ENCODE data around the gene SRBD1. TPM values are rescaled to one million over a fixed set of nuclear protein-coding genes. Genes with fewer than 3 reads are reported as not detected.

The SRBD1 gene
- polyA plus RNA-seq, 2 of the 4 experiments (the other 2 are of a cell fraction), result 11.0 to 13.7 TPM

DNA sequence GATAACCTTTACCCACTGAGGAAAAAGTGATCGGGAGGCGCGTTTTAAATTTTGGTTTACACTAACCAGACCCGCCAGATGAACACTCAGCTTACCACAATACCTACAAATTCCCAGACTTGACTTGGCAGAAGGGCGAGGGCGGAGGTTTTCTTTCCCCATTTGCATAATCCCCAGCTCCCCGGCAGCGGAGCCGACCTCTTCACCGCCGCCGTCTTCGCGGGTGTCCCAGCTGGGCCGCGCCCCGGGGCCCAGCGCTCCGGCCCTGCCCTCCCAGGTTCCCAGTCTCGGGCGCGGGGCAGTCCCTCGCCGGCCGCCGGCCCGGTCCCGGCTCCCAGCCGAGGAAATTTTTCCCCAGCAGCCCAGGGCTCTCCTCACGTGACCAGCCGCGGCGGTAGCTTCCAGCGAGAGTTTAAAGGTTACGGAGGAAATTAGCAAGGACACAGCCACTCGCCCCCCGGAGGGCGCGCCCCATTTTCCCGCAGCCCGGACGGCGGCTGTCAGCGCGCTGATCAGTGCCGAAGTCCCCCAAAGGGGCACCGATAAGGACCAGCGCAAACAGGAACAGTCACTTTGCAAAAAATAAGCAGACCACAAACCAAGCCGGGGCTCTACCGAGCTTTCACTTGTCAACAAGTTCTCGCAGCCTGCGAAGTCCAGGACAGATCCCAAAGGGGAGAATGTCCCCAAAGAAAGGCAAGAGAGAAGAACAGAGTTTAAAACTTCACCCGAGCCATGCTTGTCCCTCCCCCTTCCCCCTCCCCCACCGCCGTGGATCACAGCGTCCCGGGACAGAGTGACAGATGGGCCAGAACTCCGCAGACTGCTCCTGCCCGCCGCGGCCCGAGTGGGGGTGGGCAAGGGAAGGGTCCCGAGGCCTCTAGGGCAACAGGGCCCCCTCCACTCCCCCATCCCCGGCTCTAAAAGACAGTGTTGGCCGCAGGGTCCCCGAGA is 39.1 kb upstream of the SRBD1 start:
- no peaks in the 10 kb centered on the region for H3K9me3 ChIP-seq
- ChIA-PET POLR2A (interaction anchor here (0.5 to 1.4 kb wide), 7 partner anchors 9 to 1694 kb away, joined by 3 to 6 read pairs (median 4); no protein-coding TSS in a partner anchor), CTCF (interaction anchor here (0.6 to 7.0 kb wide), 15 partner anchors 11 to 716 kb away, joined by 3 to 50 read pairs (median 3); no protein-coding TSS in a partner anchor)
- peaks cover 23% of the 10 kb centered on the region for H3K4me1 ChIP-seq
- no peak for FAIRE-seq
- peak; percentile 55 to 74 for DNase-seq (ENCODE audit: low read depth in 1 of 2, low spot score in 1 of 2)
- TF ChIP-seq BHLHE40 (IDR thresholded peaks at IDR 0.05; ENCODE audit: low read depth, low read length) (peak; percentile 64), JUNB (IDR thresholded peaks at IDR 0.05) (no peak), PHF8 (IDR thresholded peaks at IDR 0.05; ENCODE audit: borderline replicate concordance, low read depth) (peak; percentile 57; the same call in 1 of the 2 replicates)
- TF ChIP-seq, protein P1, sequence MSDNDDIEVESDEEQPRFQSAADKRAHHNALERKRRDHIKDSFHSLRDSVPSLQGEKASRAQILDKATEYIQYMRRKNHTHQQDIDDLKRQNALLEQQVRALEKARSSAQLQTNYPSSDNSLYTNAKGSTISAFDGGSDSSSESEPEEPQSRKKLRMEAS (IDR thresholded peaks at IDR 0.05), result peak; percentile 27; the same call in 1 of the 2 replicates
- TF ChIP-seq, protein P2, sequence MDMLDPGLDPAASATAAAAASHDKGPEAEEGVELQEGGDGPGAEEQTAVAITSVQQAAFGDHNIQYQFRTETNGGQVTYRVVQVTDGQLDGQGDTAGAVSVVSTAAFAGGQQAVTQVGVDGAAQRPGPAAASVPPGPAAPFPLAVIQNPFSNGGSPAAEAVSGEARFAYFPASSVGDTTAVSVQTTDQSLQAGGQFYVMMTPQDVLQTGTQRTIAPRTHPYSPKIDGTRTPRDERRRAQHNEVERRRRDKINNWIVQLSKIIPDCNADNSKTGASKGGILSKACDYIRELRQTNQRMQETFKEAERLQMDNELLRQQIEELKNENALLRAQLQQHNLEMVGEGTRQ (IDR thresholded peaks at IDR 0.05), result peak; percentile 89
- TF ChIP-seq, protein P3, sequence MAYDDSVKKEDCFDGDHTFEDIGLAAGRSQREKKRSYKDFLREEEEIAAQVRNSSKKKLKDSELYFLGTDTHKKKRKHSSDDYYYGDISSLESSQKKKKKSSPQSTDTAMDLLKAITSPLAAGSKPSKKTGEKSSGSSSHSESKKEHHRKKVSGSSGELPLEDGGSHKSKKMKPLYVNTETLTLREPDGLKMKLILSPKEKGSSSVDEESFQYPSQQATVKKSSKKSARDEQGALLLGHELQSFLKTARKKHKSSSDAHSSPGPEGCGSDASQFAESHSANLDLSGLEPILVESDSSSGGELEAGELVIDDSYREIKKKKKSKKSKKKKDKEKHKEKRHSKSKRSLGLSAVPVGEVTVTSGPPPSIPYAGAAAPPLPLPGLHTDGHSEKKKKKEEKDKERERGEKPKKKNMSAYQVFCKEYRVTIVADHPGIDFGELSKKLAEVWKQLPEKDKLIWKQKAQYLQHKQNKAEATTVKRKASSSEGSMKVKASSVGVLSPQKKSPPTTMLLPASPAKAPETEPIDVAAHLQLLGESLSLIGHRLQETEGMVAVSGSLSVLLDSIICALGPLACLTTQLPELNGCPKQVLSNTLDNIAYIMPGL (CRISPR knock-in tag; IDR thresholded peaks at IDR 0.05; ENCODE audit: borderline replicate concordance), result no peak
- TF ChIP-seq, protein P4, sequence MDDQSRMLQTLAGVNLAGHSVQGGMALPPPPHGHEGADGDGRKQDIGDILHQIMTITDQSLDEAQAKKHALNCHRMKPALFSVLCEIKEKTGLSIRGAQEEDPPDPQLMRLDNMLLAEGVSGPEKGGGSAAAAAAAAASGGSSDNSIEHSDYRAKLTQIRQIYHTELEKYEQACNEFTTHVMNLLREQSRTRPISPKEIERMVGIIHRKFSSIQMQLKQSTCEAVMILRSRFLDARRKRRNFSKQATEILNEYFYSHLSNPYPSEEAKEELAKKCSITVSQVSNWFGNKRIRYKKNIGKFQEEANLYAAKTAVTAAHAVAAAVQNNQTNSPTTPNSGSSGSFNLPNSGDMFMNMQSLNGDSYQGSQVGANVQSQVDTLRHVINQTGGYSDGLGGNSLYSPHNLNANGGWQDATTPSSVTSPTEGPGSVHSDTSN (IDR thresholded peaks at IDR 0.05), result 0 out of 2 replicates have a peak, but pooled peaks have one; percentile 34
- TF ChIP-seq, protein P5, sequence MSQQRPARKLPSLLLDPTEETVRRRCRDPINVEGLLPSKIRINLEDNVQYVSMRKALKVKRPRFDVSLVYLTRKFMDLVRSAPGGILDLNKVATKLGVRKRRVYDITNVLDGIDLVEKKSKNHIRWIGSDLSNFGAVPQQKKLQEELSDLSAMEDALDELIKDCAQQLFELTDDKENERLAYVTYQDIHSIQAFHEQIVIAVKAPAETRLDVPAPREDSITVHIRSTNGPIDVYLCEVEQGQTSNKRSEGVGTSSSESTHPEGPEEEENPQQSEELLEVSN (IDR thresholded peaks at IDR 0.05; ENCODE audit: borderline replicate concordance, low read depth), result 0 out of 2 replicates have a peak, but pooled peaks have one; percentile 9
- peak; percentile 55 to 66 for ATAC-seq
- peak overlapping the region; percentile 86 to 90 for H3K27ac ChIP-seq
- WGBS (ENCODE audit: missing lambda C conversion rate), result 4% methylated on average over 57 of the region's 66 CpGs
- H3K4me3 ChIP-seq, result peak overlapping the region; percentile 83
- H3K4me2 ChIP-seq, result peak overlapping the region; percentile 82

DNA sequence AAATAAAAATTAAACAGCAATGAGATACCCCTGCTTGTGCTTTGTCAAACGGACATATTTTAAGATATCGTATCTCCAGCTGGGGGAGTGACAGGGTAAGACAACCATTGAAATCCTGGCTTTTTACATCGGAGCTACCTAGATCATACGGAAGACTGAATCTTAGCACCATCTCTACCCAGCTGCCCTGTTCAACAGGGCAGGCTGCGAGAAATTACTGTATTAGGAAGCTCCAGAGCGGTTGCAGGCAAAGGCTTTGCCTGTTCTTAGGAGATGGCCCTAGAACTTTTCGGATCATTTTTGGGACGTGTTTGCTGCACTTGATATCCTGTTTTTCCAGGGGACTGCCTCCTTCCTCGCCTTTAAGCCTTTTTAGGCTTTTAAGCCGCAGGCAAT is 38.4 kb upstream of the SRBD1 start:
- Histone ChIP-seq H3K4me1 (peaks cover 23% of the 10 kb centered on the region), H3K4me3 (peak overlapping the region; percentile 83), H3K9me3 (no peaks in the 10 kb centered on the region), H3K27ac (peak overlapping the region; percentile 86 to 90; a peak in 5 of 6 replicates), H3K4me2 (peak overlapping the region; percentile 82)
- CTCF ChIA-PET, result interaction anchor here (0.8 to 7.0 kb wide), 10 partner anchors 10 to 716 kb away, joined by 3 to 50 read pairs (median 4); no protein-coding TSS in a partner anchor
- ATAC-seq (no peak), DNase-seq (ENCODE audit: low read depth in 1 of 2, low spot score in 1 of 2) (no peak), FAIRE-seq (no peak)
- 82% methylated on average over 10 of the region's 10 CpGs for WGBS (ENCODE audit: missing lambda C conversion rate)
- TF ChIP-seq SMC3 (IDR thresholded peaks at IDR 0.05), result 0 out of 3 replicates have a peak, but pooled peaks have one; percentile 3
- TF ChIP-seq BHLHE40 (IDR thresholded peaks at IDR 0.05; ENCODE audit: low read depth, low read length), result no peak
- POLR2A ChIA-PET, result interaction anchor here (0.6 to 1.4 kb wide), 4 partner anchors 286 to 343 kb away, joined by 3 to 6 read pairs (median 4); no protein-coding TSS in a partner anchor

DNA sequence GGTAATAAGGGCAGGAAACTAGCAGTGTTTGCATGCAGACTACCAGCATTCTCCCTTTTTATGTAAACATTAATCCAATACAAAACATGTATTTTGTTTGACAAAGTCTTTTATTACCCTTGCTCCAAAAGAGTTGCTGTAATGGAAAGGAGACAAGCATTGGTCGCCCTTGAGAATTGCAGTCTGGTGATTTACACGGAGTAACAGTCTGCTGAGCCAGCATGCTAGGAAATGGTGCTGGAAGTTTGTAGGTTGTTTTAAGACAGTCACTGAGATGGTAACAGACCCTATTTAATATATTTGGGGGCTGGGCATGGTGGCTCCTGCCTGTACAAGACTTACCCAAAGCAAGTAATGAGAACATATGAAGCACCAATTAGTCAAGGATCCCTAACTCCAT is 37.6 kb upstream of the SRBD1 start:
- WGBS (ENCODE audit: missing lambda C conversion rate), result 84% methylated on average over 2 of the region's 2 CpGs
- peaks cover 28% of the 10 kb centered on the region for H3K4me1 ChIP-seq
- ChIA-PET POLR2A (no interaction called here), CTCF (interaction anchor here (1.5 kb wide), 1 partner anchor 80 kb away, joined by 4 read pairs; no protein-coding TSS in a partner anchor)
- no peak for DNase-seq (ENCODE audit: low read depth in 1 of 2, low spot score in 1 of 2)
- H3K4me3 ChIP-seq, result no peak overlapping the region
- H3K9me3 ChIP-seq, result no peaks in the 10 kb centered on the region
- H3K4me2 ChIP-seq, result no peak overlapping the region
- no peak overlapping the region for H3K27ac ChIP-seq
- no peak for FAIRE-seq
- ATAC-seq, result no peak
- TF ChIP-seq ZSCAN20 (CRISPR knock-in tag; IDR thresholded peaks at IDR 0.05) (no peak), ZFP36 (IDR thresholded peaks at IDR 0.05; ENCODE audit: borderline replicate concordance, partially characterized antibody) (no peak), RFX5 (IDR thresholded peaks at IDR 0.05) (no peak), EHF (CRISPR knock-in tag; IDR thresholded peaks at IDR 0.05) (no peak), BHLHE40 (IDR thresholded peaks at IDR 0.05; ENCODE audit: low read depth, low read length) (no peak), KDM5A (IDR thresholded peaks at IDR 0.05) (no peak), RNF2 (IDR thresholded peaks at IDR 0.05; ENCODE audit: borderline replicate concordance, low read depth) (no peak), TFCP2L1 (CRISPR knock-in tag; IDR thresholded peaks at IDR 0.05) (no peak), CBX8 (IDR thresholded peaks at IDR 0.05) (no peak), JUN (IDR thresholded peaks at IDR 0.05) (no peak), FOSB (CRISPR knock-in tag; IDR thresholded peaks at IDR 0.05) (no peak), CEBPB (IDR thresholded peaks at IDR 0.05) (no peak), MAZ (IDR thresholded peaks at IDR 0.05; ENCODE audit: borderline replicate concordance, low read depth, low read length) (no peak), TP53 (CRISPR knock-in tag; IDR thresholded peaks at IDR 0.05) (no peak)
- TF ChIP-seq, protein P4 (IDR thresholded peaks at IDR 0.05), result no peak
- TF ChIP-seq, protein P6, sequence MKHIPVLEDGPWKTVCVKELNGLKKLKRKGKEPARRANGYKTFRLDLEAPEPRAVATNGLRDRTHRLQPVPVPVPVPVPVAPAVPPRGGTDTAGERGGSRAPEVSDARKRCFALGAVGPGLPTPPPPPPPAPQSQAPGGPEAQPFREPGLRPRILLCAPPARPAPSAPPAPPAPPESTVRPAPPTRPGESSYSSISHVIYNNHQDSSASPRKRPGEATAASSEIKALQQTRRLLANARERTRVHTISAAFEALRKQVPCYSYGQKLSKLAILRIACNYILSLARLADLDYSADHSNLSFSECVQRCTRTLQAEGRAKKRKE (CRISPR knock-in tag; IDR thresholded peaks at IDR 0.05; ENCODE audit: low read depth), result no peak
